Measurements from ENCODE around the gene SNAPIN.
A peak's percentile ranks its signal among the peaks of the same experiment; 100 is the strongest.

DNA sequence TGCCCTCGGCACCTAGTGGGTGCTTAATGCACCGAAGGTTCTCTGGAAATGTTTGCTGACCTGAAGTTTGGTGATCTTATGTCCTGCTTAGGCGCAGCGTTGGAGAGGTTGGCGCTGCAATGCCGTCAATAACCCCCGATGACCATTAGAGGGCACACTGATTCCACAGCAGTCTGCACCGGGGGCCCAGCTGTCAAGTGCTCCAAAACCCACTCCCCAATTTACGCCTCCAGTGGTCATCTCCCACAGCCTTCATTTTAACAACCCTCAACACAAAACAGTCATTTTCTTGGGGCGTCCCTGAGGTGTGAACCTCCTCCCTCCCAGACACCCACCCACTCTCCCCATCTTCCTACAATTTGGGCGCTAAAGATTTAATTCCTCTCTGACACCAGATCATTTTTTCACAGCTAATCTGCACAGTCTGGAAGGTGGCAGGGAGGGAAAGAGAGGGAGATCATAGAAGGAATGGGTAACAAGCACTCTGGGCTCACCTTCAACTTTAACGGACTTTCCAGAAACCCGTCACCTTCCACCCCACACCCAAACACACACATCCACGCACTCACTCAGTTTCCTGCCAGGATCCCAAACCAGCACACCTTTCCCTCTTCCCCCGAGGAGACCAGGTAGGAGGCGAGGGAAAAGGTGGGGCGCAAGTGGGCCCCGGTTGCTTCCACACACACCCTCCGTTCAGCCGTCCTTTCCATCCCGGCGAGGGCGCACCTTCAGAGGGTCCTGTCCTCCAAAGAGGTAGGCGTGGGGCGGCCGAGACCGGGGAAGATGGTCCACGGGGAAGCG is 19.4 kb downstream of the SNAPIN start:
- TF ChIP-seq, protein P1, sequence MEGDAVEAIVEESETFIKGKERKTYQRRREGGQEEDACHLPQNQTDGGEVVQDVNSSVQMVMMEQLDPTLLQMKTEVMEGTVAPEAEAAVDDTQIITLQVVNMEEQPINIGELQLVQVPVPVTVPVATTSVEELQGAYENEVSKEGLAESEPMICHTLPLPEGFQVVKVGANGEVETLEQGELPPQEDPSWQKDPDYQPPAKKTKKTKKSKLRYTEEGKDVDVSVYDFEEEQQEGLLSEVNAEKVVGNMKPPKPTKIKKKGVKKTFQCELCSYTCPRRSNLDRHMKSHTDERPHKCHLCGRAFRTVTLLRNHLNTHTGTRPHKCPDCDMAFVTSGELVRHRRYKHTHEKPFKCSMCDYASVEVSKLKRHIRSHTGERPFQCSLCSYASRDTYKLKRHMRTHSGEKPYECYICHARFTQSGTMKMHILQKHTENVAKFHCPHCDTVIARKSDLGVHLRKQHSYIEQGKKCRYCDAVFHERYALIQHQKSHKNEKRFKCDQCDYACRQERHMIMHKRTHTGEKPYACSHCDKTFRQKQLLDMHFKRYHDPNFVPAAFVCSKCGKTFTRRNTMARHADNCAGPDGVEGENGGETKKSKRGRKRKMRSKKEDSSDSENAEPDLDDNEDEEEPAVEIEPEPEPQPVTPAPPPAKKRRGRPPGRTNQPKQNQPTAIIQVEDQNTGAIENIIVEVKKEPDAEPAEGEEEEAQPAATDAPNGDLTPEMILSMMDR (IDR thresholded peaks at IDR 0.05) = peak; percentile 74 to 84 (median 79)
- TF ChIP-seq POLR2A (IDR thresholded peaks at IDR 0.05) = no peak

Measured in esophagus squamous epithelium (tissue), 4 donors.